DMS153 treated with DMSO at 0.1 percent for 48 hours (cell line): ENCODE results near the gene SPRED3.
"Not testable (repeated sequence)": the region's sequence is repeated elsewhere in the genome, so short reads cannot be mapped to it uniquely, and the experiment has no call there.

Experiments used
- DNase-seq: peaks from one replicate; lab custom pipeline; 2025; ENCODE audit not compliant: unreplicated experiment; lab: John Stamatoyannopoulos, UW

The SPRED3 gene

GRCh38 chr19:38417146-38417543 is 28.6 kb downstream of the SPRED3 start:
- no peak for DNase-seq

GRCh38 chr19:38417544-38418506 is 29.3 kb downstream of the SPRED3 start:
- peak; percentile 49 for DNase-seq

GRCh38 chr19:38420935-38421334 is 32.4 kb downstream of the SPRED3 start:
- DNase-seq = no peak

- no peak for DNase-seq
Measured at GRCh38 chr19:38421856-38422255, 33.4 kb downstream of the SPRED3 start.

- no peak for DNase-seq
Measured at GRCh38 chr19:38422438-38422837, 33.9 kb downstream of the SPRED3 start.

GRCh38 chr19:38424272-38424671 is 35.8 kb downstream of the SPRED3 start:
- no peak for DNase-seq

GRCh38 chr19:38425222-38425809 is 36.8 kb downstream of the SPRED3 start:
- no peak for DNase-seq

- DNase-seq = no peak
Measured at GRCh38 chr19:38425810-38426466, 37.4 kb downstream of the SPRED3 start, which contains the start of gene RASGRP4. TSS of gene RASGRP4 (minus strand) at chr19:38426219. CDS start at chr19:38426091, 128 bp downstream.

- not testable (repeated sequence) for DNase-seq
Measured at GRCh38 chr19:38427035-38427677, 38.7 kb downstream of the SPRED3 start.

- DNase-seq = no peak
Measured at GRCh38 chr19:38429055-38429810, 40.7 kb downstream of the SPRED3 start.

GRCh38 chr19:38429811-38430156 is 41.3 kb downstream of the SPRED3 start:
- no peak for DNase-seq

- no peak for DNase-seq
Measured at GRCh38 chr19:38430931-38431330, 42.4 kb downstream of the SPRED3 start.

GRCh38 chr19:38433268-38433733 is 44.8 kb downstream of the SPRED3 start, which contains the start of gene RYR1:
TSS of gene RYR1 (plus strand) at chr19:38433691. CDS start at chr19:38433830, 139 bp downstream.
- no peak for DNase-seq

GRCh38 chr19:38434549-38435051 is 46.1 kb downstream of the SPRED3 start:
- DNase-seq = no peak

GRCh38 chr19:38437295-38437694 is 48.8 kb downstream of the SPRED3 start:
- DNase-seq = no peak

GRCh38 chr19:38437917-38438316 is 49.4 kb downstream of the SPRED3 start:
- DNase-seq = no peak

- no peak for DNase-seq
Measured at GRCh38 chr19:38440592-38440991, 52.1 kb downstream of the SPRED3 start.

GRCh38 chr19:38441657-38442348 is 53.3 kb downstream of the SPRED3 start:
- no peak for DNase-seq

GRCh38 chr19:38442736-38443135 is 54.2 kb downstream of the SPRED3 start:
- no peak for DNase-seq
